DND-41 (cell line): ENCODE results near the gene ATXN7L1.

Experiments
- ATAC-seq: fragments of 200-7000 bp; cut with Tn5 transposase; 3 replicates; pipeline ENCODE4 v1.9.1; 2021; ENCODE audit warnings: low read depth; ENCODE audit not compliant: insufficient read depth
- DNase-seq: peaks from one replicate; pipeline ENCODE4 v3.0.0-alpha.2; 2020
- H2AFZ ChIP-seq: 2 replicates; pipeline ENCODE4 v1.6.0; 2012; ENCODE audit warnings: low read depth, low read length
- H3K27ac ChIP-seq: 2 replicates; pipeline ENCODE4 v1.5.1; 2012; ENCODE audit warnings: low read length, inconsistent platforms
- H3K27me3 ChIP-seq: fragments of 200-600 bp; sonication (generic); 2 replicates; pipeline ENCODE4 v1.6.0; 2012; ENCODE audit warnings: low read length, mild to moderate bottlenecking, inconsistent platforms; ENCODE audit not compliant: insufficient read depth, poor library complexity
- H3K36me3 ChIP-seq: 2 replicates; pipeline ENCODE4 v1.5.1; 2012; ENCODE audit warnings: low read length, inconsistent platforms; ENCODE audit not compliant: insufficient read depth
- H3K4me1 ChIP-seq: 2 replicates; pipeline ENCODE4 v1.5.1; 2012; ENCODE audit warnings: mild to moderate bottlenecking, low read length; ENCODE audit not compliant: insufficient read depth
- H3K4me2 ChIP-seq: 2 replicates; pipeline ENCODE4 v1.6.0; 2012; ENCODE audit warnings: mild to moderate bottlenecking, moderate library complexity, low read length, inconsistent platforms; ENCODE audit not compliant: insufficient read depth
- H3K4me3 ChIP-seq, 2 experiments: fragments of 200-600 bp in 1 of 2; shearing (Covaris generic) in 1 of 2; 2 replicates each; pipeline ENCODE4 v1.5.1; 2012 to 2016; ENCODE audit warnings: inconsistent platforms in 2 of 2, low read length in 2 of 2, mild to moderate bottlenecking in 2 of 2, low read depth in 1 of 2, moderate library complexity in 1 of 2
- H3K79me2 ChIP-seq: 2 replicates; pipeline ENCODE4 v1.6.0; 2012; ENCODE audit warnings: low read length, inconsistent platforms; ENCODE audit not compliant: insufficient read depth
- H3K9ac ChIP-seq: 2 replicates; pipeline ENCODE4 v1.6.0; 2012; ENCODE audit warnings: low read depth, mild to moderate bottlenecking, inconsistent platforms, low read length, moderate library complexity
- H3K9me3 ChIP-seq: 2 replicates; pipeline ENCODE4 v1.5.1; 2012; ENCODE audit warnings: low read length, moderate library complexity, mild to moderate bottlenecking, inconsistent platforms; ENCODE audit not compliant: insufficient read depth, severe bottlenecking
- H4K20me1 ChIP-seq: 2 replicates; pipeline ENCODE4 v1.6.0; 2012; ENCODE audit warnings: low read length; ENCODE audit not compliant: insufficient read depth
- CTCF ChIP-seq: IDR thresholded peaks from 2 replicates; pipeline ENCODE4 v1.5.1; 2012; ENCODE audit warnings: borderline replicate concordance, low read length, moderate library complexity, mild to moderate bottlenecking; ENCODE audit not compliant: poor library complexity, severe bottlenecking; ENCODE audit errors: extremely low read depth
- EZH2 ChIP-seq: IDR thresholded peaks from 3 replicates; pipeline ENCODE4 v1.6.1; 2012; ENCODE audit warnings: borderline replicate concordance, low read depth, mild to moderate bottlenecking, moderate library complexity, low read length, inconsistent platforms; ENCODE audit not compliant: severe bottlenecking

The ATXN7L1 gene

DNA sequence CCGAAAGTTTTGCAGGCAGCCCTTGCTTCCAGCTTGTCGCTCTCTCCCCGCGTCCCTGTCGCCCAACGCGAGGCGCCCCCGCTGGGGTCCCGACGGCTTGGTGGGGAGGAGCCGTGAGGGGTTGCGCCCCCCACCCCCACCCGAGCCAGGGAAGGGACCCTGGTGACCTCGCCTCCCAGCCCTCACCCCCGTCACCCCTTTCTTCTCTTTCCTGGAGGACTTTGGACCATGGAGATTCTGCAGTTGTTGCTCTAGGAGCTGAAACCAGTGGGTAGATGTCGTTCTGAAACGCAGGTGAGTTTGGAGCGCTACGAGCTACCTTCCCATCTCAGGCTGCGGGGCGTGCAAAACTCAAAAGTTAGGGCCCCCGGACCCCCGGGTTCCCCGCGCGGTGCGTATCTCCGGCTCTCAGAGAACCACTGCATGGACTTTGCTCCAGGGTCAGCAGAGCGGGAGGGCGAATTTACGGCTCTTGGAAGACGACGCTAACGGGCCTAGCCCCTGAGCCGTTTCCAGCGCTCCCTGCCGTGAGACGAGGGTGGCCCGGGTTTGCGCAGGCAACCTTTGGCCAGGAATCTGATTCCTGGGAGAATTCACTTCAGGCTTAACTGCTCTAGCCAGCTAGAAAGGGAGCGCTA, 684 bp upstream of the ATXN7L1 start:
- H3K4me2 ChIP-seq: peak overlapping the region; percentile 83
- H3K27ac ChIP-seq: no peak overlapping the region
- DNase-seq (no peak), ATAC-seq (no peak)
- H3K9ac ChIP-seq: peak overlapping the region; percentile 58
- H3K27me3 ChIP-seq: peaks cover 39% of the 10 kb centered on the region
- no peaks in the 10 kb centered on the region for H3K36me3 ChIP-seq
- peaks cover 19% of the 10 kb centered on the region for H3K4me1 ChIP-seq
- no peaks in the 10 kb centered on the region for H3K79me2 ChIP-seq
- peak overlapping the region in 1 of 2 experiments; percentile 58; a peak in 2 of 4 replicates for H3K4me3 ChIP-seq
- H3K9me3 ChIP-seq: no peaks in the 10 kb centered on the region
- no peaks in the 10 kb centered on the region for H4K20me1 ChIP-seq
- peak overlapping the region; percentile 48 for H2AFZ ChIP-seq
- TF ChIP-seq EZH2 (no peak), CTCF (no peak)

GRCh38 chr7:105875505-105875904, 894 bp downstream of the ATXN7L1 start:
- TF ChIP-seq EZH2: no peak
- no peak for TF ChIP-seq CTCF
- H4K20me1 ChIP-seq: no peaks in the 10 kb centered on the region
- H3K4me3 ChIP-seq: peak overlapping the region; percentile 63 to 96
- DNase-seq: no peak
- H3K4me1 ChIP-seq: peaks cover 19% of the 10 kb centered on the region
- H2AFZ ChIP-seq: peak overlapping the region; percentile 94
- no peaks in the 10 kb centered on the region for H3K9me3 ChIP-seq
- H3K27me3 ChIP-seq: peaks cover 31% of the 10 kb centered on the region
- no peaks in the 10 kb centered on the region for H3K79me2 ChIP-seq
- peak overlapping the region; percentile 74 for H3K9ac ChIP-seq
- no peak for ATAC-seq
- peak overlapping the region; percentile 89 for H3K4me2 ChIP-seq
- no peaks in the 10 kb centered on the region for H3K36me3 ChIP-seq
- peak overlapping the region; percentile 87; the same call in 1 of the 2 replicates for H3K27ac ChIP-seq

DNA sequence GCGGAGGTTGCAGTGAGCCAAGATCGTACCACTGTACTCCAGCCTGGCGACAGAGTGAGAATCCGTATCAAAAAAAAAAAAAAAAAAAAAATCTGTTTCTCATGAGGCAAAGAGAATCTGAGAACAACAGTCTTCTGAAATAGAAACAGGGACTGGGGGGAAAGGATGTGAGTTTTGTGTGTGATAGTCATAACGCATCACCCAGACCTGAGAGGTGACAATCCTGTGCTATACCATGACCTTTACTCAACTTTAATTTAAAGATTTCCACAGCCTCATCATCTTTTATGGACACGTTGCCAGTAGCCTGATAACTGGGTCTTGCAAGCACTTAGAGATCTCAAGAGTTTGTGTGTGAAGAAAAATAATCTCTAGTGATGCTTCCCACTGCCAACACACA, 2.3 kb downstream of the ATXN7L1 start:
- peaks cover 23% of the 10 kb centered on the region for H3K27me3 ChIP-seq
- H3K4me1 ChIP-seq: peaks cover 19% of the 10 kb centered on the region
- DNase-seq: no peak
- no peak overlapping the region for H3K9ac ChIP-seq
- no peak overlapping the region for H3K4me2 ChIP-seq
- H2AFZ ChIP-seq: no peak overlapping the region
- no peak overlapping the region for H3K4me3 ChIP-seq
- H3K9me3 ChIP-seq: no peaks in the 10 kb centered on the region
- no peak for ATAC-seq
- TF ChIP-seq EZH2: no peak
- TF ChIP-seq CTCF: no peak
- H4K20me1 ChIP-seq: no peaks in the 10 kb centered on the region
- H3K79me2 ChIP-seq: no peaks in the 10 kb centered on the region
- no peak overlapping the region for H3K27ac ChIP-seq
- no peaks in the 10 kb centered on the region for H3K36me3 ChIP-seq

DNA sequence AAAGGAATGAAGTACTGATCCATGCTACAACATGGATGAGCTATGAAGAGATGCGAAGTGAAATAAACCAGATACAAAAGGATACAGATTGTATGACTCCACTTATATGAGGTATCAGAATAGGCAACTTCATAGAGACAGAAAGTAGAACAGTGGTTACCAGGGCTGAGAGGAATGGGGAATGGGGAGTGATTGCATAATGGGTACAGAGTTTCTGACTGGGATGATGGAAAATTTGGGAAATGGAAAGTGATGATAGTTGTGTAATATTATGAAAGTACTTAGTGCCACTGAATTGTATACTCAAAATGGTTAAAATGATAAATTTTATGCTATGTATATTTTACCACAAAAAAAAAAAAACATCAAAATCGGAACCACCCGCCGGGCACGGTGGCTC, 3.9 kb downstream of the ATXN7L1 start:
- no peaks in the 10 kb centered on the region for H3K9me3 ChIP-seq
- no peak overlapping the region for H3K27ac ChIP-seq
- DNase-seq (no peak), ATAC-seq (no peak)
- H3K4me1 ChIP-seq: peaks cover 19% of the 10 kb centered on the region
- H3K9ac ChIP-seq: no peak overlapping the region
- H2AFZ ChIP-seq: no peak overlapping the region
- no peaks in the 10 kb centered on the region for H3K36me3 ChIP-seq
- TF ChIP-seq EZH2 (no peak), CTCF (no peak)
- H3K4me3 ChIP-seq: no peak overlapping the region
- no peaks in the 10 kb centered on the region for H4K20me1 ChIP-seq
- no peaks in the 10 kb centered on the region for H3K79me2 ChIP-seq
- peaks cover 8% of the 10 kb centered on the region for H3K27me3 ChIP-seq
- H3K4me2 ChIP-seq: no peak overlapping the region
